ENCODE measurements around the gene UBE2E1.

Gene UBE2E1

DNA sequence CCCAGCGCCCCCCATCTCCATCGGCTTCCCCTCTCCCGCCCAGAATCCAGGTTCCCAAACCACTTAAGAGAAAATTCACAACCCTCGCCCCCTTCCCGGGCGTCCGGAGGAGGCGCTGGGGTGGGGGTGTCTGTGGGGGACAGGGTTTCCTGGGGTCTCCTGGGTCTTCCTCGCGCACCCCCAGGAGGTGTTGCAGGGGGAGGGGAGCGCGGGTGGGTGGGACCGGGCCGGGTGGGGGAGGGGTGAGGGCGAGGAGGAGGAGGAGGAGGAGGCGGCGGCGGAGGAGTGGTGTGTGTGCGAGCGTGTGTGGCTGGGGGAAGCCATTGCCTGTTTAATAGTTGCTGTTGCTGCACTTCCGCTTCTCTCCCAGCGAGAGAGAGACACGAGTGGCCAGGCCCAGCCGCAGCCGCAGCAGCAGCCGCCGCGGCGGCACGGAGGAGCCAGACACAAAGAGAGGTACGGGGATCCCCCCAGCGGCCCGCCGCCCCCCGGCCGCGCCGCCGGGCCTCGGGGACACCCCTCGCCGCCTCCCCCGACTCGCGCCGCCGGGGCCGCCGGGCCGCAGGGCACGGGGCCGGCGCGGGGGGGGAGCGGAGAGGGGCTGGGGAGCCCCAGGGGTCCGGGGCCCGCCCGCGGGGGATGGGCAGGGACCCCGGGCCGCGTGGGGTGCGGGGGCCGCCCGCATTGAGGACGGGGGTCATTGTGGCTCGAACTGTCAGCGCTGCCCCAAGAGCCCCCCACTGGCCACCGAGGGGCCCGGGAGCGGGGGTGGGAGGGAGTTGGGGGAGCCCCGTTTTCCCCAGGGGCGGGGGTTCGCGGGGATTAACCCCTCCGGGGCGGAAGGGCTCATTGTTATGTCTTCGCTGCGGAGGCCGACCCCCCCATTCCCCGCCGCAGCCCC is at the start of gene UBE2E1:
UBE2E1 (plus strand) TSS at position 323 of the 901 bp plus-strand sequence. CDS start 1,315 bp downstream, outside the sequence.
- peak; percentile 28 for DNase-seq

DNA sequence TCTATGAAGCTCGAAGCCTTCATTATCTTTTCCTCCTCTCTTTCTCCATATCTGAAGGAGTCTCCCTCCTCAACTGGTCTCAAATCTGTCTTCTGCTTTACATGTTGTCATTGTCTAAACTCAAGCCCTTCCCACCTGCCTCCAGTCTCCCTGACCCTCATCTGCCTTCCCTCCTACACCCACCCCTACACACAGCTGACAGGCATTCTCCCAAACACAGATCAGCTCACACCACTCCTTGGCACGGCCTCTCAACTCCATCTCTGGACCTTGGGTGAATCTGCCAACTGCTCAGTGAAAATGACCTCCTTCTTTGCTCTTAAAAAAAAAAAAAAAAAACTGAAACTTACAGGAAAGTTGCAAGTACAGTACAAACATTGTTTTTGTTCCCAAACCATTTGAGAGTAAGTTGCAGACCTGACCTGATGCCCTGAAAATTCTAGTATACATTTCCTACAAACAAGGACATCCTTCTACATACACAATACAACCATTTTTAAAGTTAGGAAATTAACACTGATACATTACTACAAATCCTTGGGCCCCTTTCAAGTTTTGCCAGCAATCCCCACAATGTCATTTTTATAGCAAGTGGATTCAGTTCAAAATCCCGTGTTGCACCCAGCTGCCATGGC is 49.4 kb upstream of the UBE2E1 start:
- DNase-seq: no peak

DNA sequence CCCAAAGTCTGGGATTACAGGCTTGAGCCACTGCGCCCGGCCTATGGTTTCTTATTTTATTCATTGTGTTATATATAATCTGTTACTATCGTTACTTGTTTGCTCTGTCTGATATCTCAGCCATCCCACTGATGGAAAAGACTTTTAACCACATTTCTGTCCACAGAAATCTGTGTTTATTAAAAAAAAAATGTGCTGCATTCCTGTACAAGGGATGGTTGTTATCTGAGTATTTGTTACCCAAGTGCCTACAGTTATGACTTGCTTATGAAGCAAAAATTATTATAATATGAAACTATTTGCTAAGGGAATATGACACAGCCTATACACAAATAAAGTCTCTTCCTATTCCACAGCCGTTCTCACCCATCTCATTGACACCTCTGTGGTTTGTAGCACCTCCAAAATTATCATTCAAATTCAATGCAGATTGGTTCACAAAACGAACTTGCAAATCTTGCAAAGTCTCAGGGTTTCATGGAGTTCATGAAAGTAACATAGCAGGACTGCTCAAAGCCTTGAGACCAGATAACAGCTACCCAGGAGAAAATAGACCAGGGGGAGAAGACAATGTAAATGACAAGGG is 47.4 kb upstream of the UBE2E1 start:
- no peak for DNase-seq

DNA sequence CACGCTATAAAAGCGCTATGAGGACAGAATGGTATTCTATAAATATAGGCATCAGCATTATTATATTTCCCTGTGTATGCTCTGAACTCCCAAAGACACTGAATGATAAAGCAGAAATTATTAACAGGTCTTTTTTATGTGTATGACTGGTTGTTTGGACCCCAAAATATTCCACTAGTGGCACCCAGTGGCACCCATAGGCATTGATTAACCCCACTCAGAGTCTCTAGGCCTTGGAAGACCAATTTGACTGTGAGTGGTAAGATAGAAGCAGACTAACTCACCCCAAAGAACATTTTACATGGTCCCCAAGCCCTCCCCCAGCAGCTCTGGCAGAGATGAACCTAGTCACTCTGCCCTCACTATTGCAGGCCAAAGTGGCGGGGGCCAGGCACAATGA is 45.4 kb upstream of the UBE2E1 start:
- DNase-seq: no peak

DNA sequence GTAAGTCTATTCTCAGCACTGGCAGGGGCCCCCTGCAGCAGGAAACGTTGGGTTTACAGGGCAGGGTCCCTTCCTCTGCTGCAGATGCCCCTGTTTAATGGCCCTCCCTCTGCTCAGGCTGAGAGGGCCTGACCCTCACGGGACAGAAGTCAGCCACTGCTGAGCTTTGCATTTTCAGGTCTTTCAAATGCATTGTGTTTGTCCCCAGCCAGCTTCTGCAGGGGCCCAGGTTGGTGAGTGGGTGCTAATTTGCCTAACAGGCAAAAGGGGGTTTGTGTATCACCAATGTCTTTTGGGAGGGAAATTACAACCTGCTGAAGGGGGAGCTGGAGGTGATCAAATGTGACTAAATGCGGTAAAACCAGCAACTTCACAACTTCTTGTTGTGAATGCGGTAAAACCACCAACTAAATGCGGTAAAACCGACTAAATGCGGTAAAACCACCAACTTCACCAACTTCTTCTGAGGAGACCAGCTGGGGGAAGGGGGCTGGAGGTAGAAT is 44.8 kb upstream of the UBE2E1 start:
- DNase-seq: no peak

DNA sequence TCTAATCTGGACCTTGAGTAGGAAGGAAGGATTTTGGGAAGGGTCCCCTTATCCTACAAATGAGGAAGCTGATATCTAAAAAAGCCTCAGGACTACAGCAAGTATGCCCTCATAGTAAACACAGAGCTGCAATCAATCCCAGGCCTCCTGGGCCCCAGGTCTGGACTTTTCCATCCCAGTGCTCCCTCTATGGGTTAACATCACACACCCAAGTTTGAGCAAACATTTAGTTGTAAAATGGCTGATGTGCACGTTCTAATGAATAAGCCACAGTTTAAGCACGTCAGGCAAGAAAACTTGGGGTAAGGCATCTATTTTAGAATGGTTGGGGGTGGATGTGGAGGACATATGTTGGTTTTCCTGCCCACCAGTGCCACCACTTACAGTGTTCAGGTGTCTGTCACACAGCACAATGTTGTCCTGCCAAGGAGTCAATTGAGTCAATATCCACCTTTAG is 44.3 kb upstream of the UBE2E1 start:
- peak; percentile 15 for DNase-seq

DNA sequence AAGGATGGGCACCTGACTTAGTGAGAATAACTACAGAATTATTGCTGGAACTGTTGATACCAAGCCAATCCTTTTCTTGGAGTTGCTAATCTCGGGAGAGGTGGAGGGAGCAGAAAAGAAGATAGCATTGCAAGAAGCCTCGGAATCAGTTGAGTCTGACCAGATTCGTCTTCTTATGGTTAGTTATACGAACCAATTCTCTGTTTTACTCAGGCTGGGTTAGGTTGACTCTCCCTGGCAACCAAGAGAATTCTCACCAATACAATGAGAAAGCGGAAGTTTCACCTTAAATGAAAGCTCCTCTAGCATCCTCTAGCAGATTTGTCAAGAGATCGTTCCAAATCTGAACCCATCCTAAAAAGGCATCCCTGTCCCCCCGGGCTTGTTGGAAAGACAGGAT is 43.5 kb upstream of the UBE2E1 start:
- DNase-seq: no peak

DNA sequence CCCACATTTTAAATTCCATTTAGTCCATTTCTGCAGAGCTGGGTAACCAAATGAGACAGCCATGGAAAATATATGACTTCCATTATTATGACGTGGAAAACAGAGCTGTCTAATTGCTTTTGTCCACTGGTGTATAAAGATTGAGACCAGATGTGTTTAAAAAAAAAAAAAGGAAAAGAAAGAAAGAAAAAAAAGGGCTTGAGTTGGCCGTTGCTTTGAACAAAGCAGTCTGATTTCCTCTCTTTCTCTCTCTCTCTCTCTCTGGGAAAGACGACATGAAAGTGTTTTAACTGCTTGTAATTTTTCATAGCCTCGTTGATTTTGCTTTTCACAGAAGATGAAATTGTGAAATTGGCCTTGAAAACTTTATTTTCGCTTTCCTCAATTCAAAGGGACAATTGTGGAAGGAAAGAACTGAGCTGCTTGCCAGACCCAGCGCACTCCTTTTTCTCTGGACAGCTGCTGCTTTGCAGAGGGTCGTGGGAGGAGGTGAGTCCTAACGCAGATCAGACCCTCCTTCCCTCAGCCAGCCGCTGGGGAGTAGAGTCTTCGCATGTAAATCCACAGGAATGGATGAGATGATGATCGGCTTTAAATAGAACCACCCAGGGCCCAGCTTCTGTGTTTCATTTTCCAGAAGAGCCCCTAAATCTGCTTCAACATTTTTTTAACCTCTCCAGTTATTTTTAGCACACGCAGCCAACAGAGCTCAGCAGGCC is 42.8 kb upstream of the UBE2E1 start:
- no peak for DNase-seq

DNA sequence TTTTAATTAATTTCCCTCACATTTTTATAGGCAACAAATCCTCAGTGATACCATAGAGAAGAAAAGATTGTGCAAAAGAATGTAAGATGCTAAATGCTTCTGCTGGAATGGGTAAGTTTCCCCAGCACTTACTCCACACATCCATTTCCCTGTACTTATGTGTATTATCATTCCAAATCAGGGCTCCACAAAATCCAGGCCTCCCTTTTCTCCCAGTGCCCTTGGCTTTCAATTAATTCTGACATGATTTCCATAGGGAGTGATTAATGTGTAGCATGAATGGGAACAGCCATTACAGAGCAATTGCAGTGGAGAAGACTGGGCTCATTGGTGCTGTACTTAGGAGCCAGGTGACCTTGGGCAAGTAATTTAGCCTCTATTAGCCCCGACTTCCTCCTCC is 41.3 kb upstream of the UBE2E1 start:
- no peak for DNase-seq

DNA sequence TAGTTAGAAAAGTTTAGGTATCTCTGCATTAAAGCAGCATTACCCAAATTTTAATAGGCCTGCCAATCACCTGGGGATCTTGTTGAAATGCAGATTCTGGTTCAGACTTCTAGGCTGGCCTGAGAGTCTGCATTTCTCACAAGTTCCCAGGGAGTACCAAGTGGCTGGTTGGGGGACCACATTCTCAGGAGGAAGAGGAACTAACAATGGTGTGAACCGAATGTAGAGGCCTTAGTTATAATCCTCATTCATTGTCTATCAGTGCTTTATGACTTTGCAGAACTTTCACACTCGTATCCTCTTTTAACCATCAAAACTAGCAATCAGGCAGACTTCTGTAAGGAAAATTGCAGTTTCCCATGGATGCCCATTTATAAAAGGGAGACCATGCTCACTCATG is 38.2 kb upstream of the UBE2E1 start:
- DNase-seq: no peak

DNA sequence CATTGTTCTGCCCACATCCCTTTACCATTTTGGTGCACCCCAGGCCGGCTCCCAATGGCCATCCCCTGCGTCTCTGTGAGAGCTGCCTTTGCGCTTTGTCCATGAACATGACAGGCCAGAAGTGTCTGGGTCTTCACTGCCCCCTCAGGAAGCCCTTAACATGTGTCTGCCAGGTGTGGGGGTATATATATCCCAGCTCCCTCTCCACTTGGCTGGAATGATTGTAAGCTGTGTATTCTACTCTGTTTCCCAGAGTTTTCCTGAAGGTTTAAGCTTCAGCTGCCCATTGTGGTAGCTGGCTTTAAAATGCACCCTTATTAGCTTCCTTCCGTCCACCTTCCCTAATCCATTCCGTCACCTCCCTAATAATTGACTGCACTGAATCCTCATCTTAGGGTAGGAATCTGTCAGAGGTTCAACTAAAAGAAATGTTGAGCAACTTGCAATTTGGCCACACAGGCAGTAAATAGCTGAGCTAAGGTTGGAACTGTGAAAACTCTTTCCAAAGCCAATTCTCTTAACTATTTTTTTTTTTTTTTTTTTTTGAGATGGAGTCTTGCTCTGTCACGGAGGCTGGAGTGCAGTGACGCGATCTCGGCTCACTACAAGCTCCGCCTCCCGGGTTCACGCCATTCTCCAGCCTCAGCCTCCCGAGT is 30.4 kb upstream of the UBE2E1 start:
- no peak for DNase-seq

DNA sequence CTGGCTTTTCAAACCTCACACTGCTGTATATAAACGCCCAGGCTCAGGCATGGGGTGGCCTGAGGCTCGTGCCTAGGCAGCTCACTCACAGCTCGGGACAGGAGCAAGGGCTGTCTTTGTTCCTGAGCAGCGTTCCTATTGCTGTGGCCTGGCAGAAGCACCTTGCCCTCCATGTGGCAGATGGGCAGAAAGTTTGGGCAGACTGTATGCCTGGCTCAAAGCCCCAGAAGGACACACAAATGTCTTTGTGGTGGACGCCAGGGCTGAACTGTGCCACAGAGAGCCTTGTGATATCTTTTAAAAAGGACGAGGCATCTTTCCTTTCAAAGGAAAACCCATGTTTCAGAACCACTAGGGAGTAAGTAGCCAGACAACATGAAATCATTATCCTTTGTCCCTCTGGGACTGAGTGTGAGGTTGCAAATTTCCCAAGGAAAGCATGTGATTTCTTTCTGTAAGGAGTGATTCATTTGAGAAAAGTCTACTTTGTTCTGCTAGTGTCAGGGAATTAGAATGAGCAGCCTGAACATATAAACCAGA is 29.3 kb upstream of the UBE2E1 start:
- DNase-seq: no peak

DNA sequence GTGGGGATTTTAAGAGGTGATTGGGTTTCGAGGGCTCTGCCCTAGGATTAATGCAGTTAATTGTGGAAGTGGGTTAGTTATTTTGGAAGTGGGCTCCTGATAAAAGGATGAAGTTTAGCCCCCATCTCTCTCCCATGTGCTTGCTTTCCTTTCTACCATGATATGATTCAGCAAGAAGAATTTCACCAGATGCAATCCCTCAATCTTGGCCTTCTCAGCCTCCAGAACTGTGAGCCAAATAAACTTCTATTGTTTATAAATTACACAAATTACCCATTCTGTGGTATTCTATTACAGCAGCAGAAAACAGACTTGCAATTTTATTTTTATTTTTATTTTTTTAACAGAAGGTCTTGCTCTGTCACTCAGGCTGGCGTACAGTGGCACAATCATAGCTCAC is 27.3 kb upstream of the UBE2E1 start:
- no peak for DNase-seq

DNA sequence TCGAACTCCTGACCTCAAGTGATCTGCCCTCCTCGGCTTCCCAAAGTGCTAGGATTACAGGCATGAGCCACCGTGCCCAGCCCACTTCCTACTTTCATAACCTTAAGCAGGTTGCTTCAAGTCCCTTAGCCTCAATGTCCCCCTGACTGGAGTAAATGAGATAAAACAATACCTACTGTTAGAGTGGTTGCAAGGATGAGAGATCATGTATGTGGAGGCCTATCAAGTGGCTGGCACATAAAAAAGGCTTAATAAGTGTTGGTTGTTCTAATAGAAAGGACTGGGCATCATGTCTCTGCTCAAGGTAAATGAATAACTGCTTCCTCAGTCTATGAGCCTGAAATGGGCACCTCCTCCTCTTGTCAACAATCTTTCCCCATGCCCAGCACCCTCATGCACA is 25.9 kb upstream of the UBE2E1 start:
- DNase-seq: no peak

DNA sequence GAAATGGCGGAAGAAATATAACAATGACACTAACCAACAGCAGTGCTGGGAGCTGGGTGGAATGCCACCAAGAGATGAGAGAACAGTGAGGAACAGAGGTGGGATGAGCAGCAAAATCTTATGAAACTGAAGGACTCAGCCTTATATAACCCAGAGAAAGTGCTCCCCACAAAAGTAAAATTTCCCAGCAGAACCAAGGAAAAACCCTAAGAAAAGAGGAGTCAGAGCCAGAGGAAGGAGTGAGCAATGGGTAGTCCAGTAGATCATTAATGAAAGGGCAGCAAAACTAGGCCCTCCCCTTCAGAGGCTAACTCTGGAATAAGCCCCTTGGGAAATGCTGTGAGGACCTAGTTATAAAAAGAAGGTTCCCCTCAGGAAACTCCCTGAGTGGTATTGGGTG is 24.7 kb upstream of the UBE2E1 start:
- no peak for DNase-seq

DNA sequence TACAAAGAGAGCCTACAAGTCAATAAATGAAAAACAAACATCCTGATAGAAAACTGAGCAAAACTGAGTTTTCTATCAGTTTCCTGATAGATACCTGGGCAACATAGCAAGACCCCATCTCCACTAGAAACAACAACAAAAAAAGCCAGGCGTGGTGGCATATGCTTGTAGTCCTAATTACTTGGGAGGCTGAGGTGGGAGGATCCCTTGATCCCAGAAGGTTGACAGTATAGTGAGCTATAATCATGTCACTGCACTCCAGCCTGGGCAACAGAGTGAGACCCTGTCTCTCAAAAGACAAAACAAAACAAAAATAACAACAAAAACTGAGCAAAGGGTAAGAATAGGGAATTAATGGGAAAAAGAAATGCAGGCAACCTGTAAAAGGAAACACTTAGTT is 23.9 kb upstream of the UBE2E1 start:
- no peak for DNase-seq

DNA sequence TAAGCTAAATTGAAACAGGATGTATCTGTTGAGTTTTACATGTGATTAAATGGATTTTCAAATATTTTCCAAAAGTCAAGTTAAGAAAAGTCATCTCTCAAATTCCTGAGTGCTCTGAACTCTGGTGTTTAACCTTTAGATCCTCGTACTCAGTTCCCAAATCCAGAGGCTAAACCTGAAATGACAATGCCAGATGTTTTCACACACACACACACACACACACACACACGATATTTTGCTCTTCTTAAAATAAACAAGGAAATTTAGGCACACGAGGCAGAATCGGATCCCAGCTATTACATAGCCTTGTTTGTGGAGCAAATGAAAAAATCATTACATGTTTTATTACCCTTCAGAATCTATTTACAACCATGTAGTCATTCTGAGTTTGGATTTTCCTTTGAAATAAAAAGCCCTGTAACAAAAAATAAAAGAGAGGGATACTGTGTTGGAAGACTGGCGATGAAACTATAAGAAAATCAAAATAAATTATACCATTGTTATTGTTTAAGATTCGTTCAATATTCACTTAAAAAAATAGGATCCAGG is 20.6 kb upstream of the UBE2E1 start:
- DNase-seq: no peak

DNA sequence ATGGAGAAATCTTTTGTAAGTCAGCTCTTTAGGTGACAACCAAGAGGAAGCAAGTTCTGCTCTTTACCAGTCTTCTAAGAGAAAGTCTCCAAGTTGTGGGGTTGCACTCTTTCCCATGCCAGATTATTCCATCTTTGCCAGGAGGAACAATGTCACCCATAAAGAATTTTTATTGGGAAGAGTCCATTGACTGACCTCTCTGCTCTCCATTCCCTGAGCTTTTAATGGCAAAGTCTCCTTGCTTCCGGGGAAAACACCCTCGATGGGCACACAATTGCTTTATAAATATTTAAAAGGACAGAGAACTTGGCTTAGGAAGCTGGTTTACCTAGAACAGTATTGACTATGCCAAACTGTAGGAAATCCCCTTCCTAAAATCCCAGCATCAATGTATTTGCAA is 19.9 kb upstream of the UBE2E1 start:
- no peak for DNase-seq

DNA sequence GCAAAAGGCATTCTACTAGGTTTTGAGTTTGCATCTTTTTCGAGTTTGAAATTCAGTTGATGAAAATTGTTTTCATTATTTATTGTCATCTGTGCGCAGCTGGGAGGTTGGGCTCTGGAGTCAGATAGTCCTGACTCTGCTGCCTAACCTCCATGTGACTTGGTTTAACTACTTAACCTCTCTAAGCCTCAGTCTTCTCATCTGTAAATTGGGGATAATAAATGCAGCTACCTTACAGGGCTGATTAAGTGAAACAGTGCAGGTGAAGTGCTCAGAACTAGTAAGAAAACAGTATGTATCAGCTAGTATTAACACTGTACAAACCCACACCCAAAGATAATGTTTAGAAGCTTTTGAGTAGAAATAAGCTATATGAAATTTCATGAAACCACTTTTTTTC is 14.1 kb upstream of the UBE2E1 start:
- DNase-seq: no peak

DNA sequence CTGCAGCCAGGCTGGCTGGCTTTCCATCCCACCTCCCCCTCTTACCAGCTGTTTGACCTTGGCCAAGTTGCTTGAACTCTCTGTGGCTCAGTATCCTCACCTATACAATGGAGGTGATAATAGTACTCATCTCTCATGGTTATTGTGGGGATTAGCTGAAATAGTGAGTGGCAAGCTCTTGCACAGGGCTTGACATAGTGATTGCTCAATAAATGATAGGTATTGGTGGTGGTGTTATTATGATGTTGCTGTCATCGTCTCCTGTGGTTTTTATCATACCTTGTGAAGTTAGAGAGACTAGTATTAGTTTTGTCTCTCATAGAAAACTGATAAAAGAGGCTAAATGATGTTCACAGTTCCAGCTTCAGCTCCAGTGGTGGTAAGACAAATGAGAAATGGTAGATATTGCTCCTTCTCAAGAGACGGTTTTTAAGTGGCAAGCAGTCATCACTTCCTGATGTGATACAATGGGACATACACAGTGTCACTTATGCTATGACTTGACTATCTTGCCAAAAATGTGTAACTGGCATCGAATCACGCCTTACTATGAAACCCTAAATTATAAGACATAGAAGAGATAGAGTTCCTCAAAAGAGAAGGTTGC is 12.1 kb upstream of the UBE2E1 start:
- DNase-seq: no peak

DNA sequence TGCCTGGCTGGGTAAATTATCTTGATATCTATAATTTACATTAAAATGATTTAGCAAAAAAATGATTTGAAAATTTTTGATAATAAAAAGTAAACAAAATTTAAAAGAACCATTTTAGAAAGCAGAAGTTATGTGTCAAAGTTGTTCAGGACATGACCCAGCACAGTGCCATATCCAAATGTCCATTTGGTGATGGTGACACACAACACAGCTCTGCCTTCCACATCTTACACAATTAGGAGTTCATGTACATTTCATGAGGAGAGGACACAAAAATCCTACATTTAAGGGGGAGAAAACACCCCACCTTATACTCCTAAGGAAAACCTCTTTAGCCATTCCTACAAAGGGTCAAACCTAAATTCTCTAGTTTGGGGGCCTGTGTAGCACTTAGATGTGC is 10.7 kb upstream of the UBE2E1 start:
- DNase-seq: no peak

DNA sequence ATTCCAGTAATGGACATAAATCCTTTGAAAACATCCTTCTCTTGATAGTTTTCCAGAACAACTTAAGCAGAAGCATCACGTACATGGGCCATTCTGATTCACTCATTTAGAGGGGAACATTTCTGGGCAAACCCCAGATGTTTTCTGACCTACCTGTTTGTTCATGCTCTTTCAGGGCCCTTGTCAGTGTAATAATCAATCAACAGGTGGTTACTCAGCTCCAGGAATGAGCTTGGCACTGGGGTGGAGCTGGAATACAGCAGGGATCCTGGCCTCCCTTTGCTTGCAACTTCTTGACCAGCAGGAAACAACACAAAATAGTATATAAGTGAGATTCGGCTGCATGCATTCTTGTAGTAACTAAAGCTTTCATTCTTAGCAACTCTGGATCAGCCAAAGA is 9.2 kb upstream of the UBE2E1 start:
- no peak for DNase-seq

All from NCI-H510A treated with DMSO at 0.1 percent for 48 hours (cell line).